AG04450 (cell line): ENCODE data around the gene ERP27. TPM values are rescaled to one million over a fixed set of nuclear protein-coding genes. Genes with fewer than 3 reads are reported as not detected.

Experiments used
- CTCF ChIA-PET: fragments of 300-600, 350-600 bp; formaldehyde crosslinking; extraction: SDS; loops from one replicate; lab custom pipeline; 2022; ENCODE audit warnings: antibody characterized with exemption, inconsistent platforms; lab: Charles Lee
- POLR2A ChIA-PET: fragments of 350-600 bp; formaldehyde crosslinking; extraction: SDS; loops from one replicate; lab custom pipeline; 2021; ENCODE audit warnings: antibody characterized with exemption, inconsistent platforms; lab: Yijun Ruan, JAX
- DNase-seq: peaks from one replicate; pipeline ENCODE4 v3.0.0-alpha.2; 2011; ENCODE audit warnings: low read depth, low spot score
- H3K27ac ChIP-seq: one replicate; pipeline ENCODE4 v1.5.1; 2012; ENCODE audit warnings: low read depth, low read length, control low read depth
- H3K27me3 ChIP-seq: one replicate; pipeline ENCODE4 v1.6.0; 2012; ENCODE audit warnings: low read length; ENCODE audit not compliant: control insufficient read depth, insufficient read depth
- H3K4me3 ChIP-seq: 2 replicates; pipeline ENCODE4 v1.5.1; 2011; ENCODE audit warnings: mild to moderate bottlenecking, low read depth, low read length, control low read depth
- H3K9me3 ChIP-seq: 2 replicates; pipeline ENCODE4 v1.5.1; 2012; ENCODE audit warnings: low read length; ENCODE audit not compliant: control insufficient read depth, insufficient read depth
- CTCF ChIP-seq: IDR thresholded peaks from 2 replicates; pipeline ENCODE4 v1.5.1; 2011; ENCODE audit warnings: low read depth, low read length, control low read depth, inconsistent platforms
- polyA plus RNA-seq: library from polyadenylated mRNA; depleted of rRNA; stranded (reverse); fragments of >200 nt; gene quantifications from 2 replicates; pipeline ENCODE4 v1.2.3, GENCODE V29; 2011

ERP27 gene
- polyA plus RNA-seq, 1 experiment = not detected

- no peak for TF ChIP-seq CTCF
- DNase-seq = no peak
- H3K27ac ChIP-seq = no peak overlapping the region
- ChIA-PET POLR2A (no interaction called here), CTCF (no interaction called here)
- no peaks in the 10 kb centered on the region for H3K27me3 ChIP-seq
- H3K9me3 ChIP-seq = no peaks in the 10 kb centered on the region
- H3K4me3 ChIP-seq = no peak overlapping the region
These were observed 37.1 kb upstream of the ERP27 start for GRCh38 chr12:14975457-14975856.

GRCh38 chr12:14974633-14975032 lies 36.3 kb upstream of the ERP27 start:
- DNase-seq = no peak
- Histone ChIP-seq H3K9me3 (no peaks in the 10 kb centered on the region), H3K27me3 (no peaks in the 10 kb centered on the region), H3K27ac (no peak overlapping the region), H3K4me3 (no peak overlapping the region)
- ChIA-PET POLR2A (no interaction called here), CTCF (no interaction called here)
- no peak for TF ChIP-seq CTCF

GRCh38 chr12:14972816-14973215 lies 34.5 kb upstream of the ERP27 start, which contains the start of gene PDE6H:
Gene PDE6H (plus strand): TSS chr12:14973042. CDS start chr12:14978013, 4,971 bp downstream.
- POLR2A ChIA-PET = no interaction called here
- Histone ChIP-seq H3K27ac (no peak within 1 kb of the TSS), H3K27me3 (no peaks in the 10 kb centered on the region), H3K4me3 (no peak within 1 kb of the TSS), H3K9me3 (no peaks in the 10 kb centered on the region)
- CTCF ChIA-PET = no interaction called here
- no peak for TF ChIP-seq CTCF
- no peak for DNase-seq

- H3K27ac ChIP-seq = no peak overlapping the region
- H3K9me3 ChIP-seq = no peaks in the 10 kb centered on the region
- TF ChIP-seq CTCF = no peak
- ChIA-PET CTCF (interaction anchor here (0.9 kb wide), 1 partner anchor 614 kb away, joined by 3 read pairs; no protein-coding TSS in a partner anchor), POLR2A (no interaction called here)
- DNase-seq = no peak
- H3K4me3 ChIP-seq = no peak overlapping the region
- no peaks in the 10 kb centered on the region for H3K27me3 ChIP-seq
These were observed 32.1 kb upstream of the ERP27 start for GRCh38 chr12:14970473-14970872.

- no peaks in the 10 kb centered on the region for H3K27me3 ChIP-seq
- no peak overlapping the region for H3K4me3 ChIP-seq
- ChIA-PET CTCF (no interaction called here), POLR2A (no interaction called here)
- H3K9me3 ChIP-seq = no peaks in the 10 kb centered on the region
- no peak overlapping the region for H3K27ac ChIP-seq
- DNase-seq = no peak
- TF ChIP-seq CTCF = no peak
These were observed 30.1 kb upstream of the ERP27 start for GRCh38 chr12:14968478-14968877.
